HG03064 (cell line): ENCODE data around the gene FOXP1.

Source experiments
- ATAC-seq: cut with Tn5 transposase; IDR thresholded peaks from one replicate; pipeline ENCODE4 v1.9.1; 2021; ENCODE audit warnings: low read depth; ENCODE audit not compliant: unreplicated experiment

FOXP1 gene

DNA sequence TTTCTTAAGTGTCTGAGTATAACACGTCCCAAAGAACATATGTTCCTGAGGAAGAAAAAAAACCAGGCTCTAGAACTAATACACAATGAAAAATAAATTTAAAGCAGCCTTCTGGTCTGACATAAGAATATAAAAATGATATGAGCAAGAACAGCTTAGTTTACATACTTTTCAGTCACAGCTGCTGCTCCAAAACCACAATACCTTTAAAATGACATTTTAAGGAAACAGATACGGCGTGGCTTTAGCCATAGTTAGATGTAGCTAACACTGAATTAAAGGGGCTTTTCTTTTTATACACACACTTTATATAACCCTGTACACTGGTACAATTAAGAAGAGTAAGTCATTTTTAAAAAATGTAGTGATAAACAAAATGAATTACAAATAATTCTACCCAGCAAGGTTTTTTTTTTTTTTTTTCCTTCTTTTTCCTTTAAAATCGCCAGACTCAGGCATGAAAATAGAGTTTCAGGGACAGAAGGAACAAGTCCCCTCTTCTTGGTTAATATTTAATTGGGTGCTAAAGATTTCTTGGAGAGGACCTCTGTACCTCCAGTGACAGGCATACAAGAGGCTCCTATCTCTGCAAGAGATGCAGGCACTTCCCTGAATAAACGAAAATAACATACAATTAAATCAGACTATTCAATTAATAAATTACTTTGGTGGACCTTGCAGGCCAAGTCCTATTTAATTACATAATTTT lies 265.6 kb downstream of the FOXP1 start:
- ATAC-seq: no peak

DNA sequence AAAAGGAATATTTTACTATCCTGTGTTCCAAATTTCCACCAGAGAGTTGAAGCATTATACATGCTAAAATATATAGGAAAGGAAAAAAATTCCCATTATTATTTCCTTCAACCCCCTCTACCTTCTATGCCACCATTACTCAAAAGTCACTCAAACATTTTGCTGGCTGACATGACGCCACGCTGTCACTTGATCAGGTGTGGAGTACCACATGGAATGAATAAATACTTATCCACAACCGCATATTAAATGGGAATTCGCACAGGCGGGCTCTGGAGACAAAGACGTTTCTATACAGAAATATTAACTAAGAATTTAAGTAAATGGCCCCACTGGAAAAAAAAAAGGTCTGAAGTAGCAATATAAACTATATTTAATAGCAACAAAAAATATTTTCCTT lies 266.4 kb downstream of the FOXP1 start:
- no peak for ATAC-seq

DNA sequence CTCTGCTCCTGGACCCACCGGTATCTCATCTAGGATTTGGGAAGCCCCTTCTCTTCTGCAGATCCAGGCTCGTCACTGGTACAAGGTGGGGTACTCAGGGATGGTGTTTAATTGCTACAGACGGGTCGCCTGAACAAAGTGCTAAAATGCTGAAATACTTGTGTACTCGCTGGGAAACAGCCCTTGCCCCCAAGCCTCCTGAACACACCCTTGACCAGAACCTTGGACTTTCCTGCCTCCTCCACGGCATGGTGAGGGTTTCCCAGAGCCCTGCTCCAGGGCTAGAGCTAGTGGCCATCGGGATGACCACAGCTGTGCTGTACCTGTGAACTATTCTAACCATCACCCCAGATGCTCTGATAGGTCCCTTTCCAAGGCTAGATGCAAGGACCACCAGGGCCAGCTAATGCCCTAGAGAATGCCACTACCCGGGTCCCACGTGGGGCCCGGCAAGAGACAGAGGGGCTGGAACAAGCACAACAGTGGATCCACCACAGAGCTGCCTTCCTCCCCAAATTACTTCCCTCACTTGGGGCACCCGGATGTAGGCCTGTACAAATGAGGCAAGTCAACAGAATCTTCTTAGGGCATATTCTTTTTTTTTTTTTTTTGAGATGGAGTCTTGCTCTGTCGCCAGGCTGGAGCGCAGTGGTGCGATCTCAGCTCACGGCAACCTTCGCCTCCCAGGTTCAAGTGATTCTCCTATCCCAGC lies 267.3 kb downstream of the FOXP1 start:
- ATAC-seq: no peak

DNA sequence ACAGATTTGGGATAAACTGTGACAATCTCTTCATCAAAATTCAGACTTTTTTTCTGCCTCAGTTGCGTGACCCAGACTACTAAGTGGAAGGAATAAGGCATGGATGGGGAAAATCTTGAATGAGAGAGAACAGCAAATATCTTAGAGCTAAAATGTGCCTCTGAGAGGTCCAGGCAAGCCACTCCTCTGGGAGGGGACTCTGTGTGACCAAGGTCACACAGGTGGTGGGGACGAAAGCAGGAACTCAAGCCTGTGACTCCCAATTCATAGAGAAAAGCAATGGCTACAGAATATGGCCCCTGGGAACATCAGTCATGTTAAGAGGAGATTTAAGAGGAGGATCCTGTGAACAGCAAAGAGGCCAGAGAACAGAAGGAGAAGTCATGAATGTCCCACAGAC lies 268.1 kb downstream of the FOXP1 start:
- ATAC-seq: no peak

DNA sequence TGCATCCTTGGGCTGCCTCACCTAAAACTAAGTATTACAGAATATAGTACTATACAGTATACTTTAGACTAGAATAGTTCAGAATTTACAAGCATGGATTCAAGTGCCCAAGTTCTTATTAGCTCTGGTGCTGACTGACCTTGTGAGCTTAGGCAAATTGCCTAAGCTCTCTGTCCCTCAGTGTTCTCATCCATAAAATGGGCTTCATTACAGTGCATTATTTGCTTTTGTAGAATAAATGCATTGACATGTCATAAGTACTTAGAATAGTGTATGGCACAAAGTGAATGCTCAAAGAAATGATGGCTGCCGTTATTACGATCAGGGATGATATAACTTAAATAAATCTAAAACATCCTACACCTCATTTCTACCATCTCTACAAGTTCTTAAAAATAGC lies 269.7 kb downstream of the FOXP1 start:
- ATAC-seq: no peak

DNA sequence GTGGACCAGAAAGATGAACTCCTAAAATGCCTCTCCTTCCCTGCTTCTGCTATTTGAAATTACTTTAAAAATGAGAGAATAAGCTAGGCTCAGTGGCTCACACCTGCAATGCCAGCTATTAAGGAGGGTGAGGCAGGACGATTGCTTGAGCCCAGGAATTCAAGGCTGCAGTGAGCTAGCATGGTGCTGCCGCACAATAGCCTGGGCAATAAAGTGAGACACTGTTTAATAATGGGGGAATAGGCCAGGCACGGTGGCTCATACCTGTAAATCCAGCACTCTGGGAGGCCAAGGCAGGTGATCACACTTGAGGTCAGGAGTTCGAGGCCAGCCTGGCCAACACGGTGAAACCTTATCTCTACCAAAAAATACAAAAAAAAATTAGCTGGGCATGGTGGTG lies 271.1 kb downstream of the FOXP1 start:
- ATAC-seq: no peak

DNA sequence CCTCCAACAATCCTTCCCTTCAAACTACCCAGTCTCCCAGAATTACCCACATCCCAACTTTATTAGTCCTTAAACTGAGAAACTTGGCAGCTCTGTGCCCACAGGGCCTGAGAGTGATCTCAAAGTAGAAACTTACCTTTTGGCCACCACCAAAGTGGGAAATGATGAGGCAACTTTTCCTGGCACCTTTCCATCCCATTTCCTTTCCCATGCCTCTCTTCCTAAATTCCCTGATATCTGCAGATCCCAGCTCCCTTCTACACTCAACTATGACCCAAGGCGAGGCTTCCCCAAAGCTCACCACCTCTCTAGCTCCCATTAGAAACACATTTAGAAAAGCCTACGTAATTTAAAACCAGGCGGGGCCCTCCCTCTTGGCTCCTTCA lies 271.9 kb downstream of the FOXP1 start:
- no peak for ATAC-seq

DNA sequence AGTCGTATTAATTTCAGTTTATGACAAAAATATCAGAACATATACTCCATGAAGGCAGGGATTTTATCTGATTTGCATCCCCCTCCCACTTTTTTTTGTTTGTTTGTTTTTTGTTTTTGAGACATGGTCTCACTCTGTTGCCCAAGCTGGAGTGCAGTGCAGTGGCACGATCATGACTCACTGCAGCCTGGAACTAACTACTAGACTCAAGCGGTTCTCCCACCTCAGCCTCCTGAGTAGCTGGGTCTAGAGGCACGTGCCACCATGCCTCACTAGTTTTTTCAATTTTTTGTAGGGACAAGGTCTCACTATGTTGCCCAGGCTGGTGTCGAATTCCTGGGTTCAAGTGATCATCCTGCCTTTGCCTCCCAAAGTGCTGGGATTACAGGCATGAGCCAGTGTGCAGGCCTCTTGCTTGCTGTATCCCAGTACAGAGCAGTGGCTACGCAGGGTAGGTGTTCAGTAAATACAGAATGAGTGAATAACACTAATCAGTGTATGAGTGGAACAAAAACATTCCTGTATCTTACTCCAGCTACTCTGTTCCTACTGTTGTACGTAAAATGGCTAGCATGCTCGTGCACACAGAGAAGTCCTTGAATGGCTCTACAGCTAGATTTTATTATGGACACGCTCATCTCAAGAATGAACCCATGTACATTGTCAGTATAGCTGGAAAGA lies 272.4 kb downstream of the FOXP1 start:
- ATAC-seq: no peak

DNA sequence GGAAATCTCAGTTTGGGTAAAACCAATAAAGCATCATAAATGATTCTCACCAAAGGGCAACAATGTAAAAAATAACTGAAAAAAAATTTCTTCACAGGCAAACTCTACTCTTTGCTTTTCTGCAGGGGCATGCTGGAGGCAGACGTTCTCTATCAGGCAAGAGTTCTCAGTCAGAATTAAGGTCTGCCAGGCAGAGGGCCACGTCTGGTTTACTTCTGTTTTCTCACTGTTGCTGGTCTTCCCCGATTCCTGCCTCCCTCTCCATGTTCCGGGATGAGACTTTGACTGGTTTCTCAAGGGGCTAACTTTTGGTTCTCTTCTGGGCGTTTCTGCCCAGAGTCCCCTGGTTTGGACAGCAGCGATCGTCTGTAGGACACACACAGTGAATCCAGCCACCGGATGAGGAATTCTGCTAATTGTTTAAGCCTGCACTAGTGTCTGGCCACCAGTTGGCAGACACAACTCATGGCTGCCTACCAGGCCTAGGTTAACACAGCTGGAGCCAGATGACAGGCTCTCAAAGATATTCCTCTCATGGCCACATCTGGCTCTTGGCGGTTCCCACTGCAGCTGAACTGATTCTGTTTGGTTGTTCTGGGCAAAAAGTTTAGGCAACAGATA lies 273.1 kb downstream of the FOXP1 start:
- ATAC-seq: no peak

DNA sequence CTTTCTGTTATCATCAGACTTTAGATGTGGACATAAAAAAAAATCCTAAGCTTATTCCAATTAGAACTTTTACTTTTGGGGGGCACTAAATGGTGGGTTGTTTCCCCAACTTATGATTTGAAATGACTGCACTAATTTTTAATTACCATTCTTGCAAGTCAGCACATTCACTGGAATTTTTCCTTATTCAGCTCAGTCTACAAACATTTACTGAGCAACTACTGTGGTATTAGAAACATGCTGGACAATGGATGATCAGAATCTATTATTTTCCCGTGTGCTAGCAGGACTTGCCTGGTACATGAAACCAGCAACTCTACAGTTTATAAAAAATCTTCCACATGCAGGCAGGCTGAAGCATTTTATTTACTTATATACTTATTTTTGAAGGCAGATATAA lies 273.6 kb downstream of the FOXP1 start:
- no peak for ATAC-seq

DNA sequence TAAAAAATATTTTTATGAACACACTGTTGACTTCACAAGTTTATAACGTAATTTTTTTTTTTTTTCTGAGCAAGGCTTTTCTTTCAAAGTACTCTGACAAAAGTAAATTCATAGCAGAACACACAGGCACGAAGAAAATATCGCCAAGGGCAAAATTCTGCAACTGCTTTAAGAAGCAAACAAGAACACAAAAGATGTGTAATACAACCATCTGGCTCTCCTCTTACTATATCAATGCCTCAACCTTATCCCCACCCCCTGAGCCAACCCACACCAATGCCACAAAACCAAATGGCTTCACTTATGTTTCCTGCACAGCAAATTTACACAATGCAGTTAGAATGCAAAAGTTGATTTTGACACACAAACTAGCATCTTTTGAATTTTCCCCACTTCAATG lies 274.2 kb downstream of the FOXP1 start:
- no peak for ATAC-seq

DNA sequence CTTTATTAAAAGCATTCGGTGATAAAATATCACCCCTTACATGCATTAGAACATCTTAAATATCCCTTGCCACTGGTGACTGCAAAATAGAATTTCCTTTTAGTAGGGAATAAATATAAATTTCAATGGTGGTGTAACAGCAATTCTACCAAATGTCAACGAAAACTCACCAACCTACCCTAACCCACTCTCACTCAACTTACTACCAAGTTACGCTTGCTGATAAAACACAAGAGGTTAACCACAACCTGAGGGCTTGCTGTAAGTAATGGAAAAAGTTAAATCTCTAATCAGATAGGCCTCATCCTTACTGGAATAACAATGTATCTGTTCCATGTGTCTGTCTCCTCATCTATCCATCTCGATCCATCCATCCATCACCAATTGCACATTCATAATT lies 274.7 kb downstream of the FOXP1 start:
- no peak for ATAC-seq

DNA sequence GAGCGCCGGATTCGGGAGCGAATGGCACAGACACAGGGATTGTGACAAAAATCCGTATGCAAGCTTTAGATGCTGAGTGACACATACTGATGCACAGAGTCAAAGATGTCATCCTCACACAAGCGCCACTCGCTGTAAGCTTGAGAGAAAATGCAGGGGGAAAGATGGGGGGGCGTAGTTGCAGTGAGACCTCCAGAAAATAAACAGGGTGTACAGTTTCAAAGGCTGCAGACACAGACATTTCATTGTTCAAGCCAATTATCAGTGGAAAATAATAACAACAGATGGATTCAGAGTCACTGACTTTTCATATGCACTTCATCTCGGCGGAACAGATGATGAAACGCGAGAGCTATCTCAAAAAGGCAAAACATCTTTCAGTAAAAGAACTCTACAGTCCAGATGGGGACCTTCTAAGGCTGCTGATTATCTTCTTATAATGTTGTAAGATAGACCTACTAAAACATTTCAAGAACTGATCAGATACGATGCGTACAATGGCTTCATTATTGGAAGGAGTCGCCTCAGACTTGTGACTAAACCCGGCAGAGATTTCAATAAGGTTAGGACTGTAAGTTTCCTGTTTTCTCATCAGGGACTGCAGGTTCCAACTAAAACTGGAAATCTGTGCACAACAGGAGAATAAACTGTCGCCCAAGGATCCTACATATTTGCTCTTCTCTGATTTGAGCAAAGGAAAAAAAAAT lies 275.4 kb downstream of the FOXP1 start:
- ATAC-seq: no peak

DNA sequence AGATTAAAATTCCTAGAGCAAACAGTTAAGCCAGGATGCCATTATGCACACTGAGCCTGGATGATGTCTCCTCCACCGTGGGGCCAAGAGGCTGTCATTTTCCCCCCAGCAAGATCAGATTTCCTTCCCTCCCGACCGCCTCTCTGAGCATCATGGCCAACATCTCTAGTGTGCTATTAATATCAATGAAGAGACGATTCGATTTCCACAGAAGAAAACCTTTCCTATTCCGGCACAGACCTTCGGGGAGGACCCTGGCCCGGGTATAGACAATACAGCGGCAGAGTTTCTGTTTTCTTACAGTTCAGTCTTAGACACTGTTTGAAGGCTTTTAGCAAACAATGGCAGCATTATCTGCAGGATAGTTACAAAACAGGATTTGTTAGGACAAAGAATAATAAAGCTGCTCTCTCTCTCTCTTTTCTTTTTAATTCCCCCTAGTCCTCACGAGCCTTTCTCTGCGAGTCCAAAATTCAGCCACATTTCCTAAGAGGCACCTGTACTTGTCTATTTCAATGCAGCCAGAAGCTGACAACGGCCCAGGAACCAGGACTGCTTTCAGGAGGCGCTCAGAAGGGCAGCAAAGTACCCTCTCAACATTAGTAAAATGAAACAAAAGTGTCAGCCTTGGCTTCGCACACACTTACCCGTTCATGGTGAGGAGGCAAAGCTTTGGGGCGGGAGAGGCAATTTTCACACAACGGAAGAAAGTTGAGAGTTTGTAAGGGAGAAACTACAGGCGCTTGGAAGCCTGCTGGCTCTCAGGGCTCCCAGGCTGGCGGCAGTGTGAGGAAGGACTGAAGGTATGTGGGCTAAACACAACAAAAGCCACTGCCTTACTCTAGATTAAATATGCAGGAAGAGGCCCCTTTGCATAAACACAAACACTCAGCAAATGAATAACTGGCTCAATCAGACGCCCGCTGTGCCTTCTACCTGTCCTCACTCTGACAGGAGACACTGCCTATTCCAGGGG lies 278.0 kb downstream of the FOXP1 start:
- no peak for ATAC-seq

DNA sequence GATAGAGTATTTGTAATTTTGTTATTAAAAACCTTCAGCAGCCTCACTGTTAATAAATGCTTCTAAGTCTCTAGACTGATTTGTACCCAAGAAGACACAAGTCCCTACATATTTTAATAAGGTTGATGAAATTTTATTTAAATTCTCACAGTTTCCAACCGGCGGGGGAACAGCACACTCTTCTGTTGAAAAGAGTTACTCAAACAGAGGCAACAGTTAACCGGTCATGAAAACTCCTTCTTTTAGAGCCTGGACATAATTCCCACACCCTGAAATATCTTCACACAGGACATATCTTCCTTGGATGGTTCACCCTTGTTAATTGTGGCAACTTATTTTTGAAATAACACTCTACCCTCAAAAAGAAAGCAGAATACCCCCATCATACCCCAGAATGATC lies 278.8 kb downstream of the FOXP1 start:
- no peak for ATAC-seq

DNA sequence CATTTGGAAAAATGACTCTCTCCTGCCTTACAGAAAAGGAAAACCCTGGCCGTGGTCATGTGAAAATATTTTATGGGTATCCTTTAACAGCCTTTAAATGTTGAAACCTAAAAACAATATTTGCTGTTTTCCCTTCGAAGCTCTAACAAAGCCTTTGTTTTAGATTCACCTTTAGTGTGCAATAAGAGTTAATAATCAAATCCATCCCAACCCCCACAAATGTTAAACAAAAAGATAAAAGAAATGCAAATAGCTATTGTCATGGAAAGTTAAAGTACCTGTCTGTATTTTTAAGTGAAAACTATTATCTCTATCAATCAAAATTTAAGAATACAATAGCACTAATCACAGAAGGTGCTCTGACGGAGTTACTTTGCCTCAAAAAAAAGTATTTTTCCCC lies 279.3 kb downstream of the FOXP1 start:
- no peak for ATAC-seq

DNA sequence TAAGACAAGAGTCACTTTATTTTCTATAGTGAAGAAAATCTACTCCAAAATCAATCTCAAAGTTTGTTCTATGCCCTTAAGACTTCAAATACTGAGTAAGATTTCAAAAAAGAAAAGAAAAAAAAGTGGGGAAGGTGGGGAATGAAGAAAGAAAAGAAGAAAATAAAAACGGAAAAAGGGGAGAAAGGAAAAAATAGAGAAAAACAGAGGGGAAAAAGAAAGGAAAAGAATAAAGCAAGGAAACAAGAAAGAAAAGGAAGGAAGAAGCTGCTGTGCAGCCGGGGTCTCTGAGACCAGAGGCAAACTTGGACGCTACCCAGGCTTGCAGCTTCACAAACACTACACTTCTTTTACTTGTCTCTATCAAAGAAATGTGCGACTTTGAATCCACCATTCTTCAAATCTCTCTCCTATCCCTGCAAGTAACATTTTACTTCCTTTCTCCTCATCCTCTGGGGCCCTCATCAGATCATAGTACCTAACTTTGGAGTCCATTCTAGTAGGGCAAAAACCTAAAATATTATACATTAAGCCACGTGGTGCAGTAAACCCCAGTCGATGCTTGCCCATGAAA lies 279.8 kb downstream of the FOXP1 start:
- no peak for ATAC-seq

DNA sequence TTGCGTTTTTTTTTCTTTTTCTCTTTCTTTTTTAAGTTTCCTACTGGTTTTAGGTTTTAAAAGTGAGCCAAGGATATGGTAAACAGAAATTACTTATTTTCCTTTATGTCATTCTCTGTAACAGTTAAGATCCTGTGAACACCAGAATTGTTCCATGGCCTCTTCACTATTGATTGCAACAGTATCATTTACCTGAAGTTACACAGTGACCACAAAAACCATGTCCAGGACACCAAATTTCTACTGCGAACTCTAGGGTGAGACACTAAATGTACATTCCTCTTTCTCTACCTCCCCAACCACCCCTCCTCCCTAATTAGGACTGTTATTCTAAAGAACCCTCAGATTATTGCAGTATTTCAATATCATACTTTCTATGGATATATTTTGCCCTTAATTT lies 280.9 kb downstream of the FOXP1 start:
- no peak for ATAC-seq

DNA sequence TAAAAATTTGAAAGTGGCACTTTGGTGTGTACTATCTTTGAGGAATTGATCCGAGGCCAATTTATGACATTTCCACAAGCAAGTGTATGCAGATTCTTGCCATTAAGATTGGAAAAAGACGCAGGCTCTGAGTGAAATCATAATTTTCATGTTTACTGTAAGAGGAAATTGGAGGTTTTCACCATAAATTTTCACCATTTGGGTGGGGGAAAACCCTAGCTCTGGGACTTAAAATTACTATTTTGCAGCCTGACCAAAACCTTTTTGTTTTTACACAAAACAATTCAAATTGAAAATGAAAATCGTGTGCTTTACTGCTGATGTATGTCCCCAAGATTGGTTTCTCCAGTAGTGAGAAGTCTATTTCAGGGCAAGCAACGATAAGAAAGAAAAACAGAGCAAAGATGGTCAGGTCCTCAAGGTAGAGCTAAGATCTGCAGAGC lies 282.6 kb downstream of the FOXP1 start:
- ATAC-seq: no peak
